Activated CD4-positive, alpha-beta T cell treated with anti-CD3 and anti-CD28 coated beads, Interleukin-2, amount 50 U/mL, for 48 hours (primary cell): Measurements from ENCODE around the gene FAM163B.
"Not testable (repeated sequence)": the region's sequence is repeated elsewhere in the genome, so short reads cannot be mapped to it uniquely, and the experiment has no call there.

Source experiments
- DNase-seq, 2 experiments: peaks; one replicate each; pipeline ENCODE4 v3.0.0-alpha.2; 2020

FAM163B gene

GRCh38 chr9:133639613-133640012 lies 30.4 kb upstream of the FAM163B start:
- no peak for DNase-seq

DNA sequence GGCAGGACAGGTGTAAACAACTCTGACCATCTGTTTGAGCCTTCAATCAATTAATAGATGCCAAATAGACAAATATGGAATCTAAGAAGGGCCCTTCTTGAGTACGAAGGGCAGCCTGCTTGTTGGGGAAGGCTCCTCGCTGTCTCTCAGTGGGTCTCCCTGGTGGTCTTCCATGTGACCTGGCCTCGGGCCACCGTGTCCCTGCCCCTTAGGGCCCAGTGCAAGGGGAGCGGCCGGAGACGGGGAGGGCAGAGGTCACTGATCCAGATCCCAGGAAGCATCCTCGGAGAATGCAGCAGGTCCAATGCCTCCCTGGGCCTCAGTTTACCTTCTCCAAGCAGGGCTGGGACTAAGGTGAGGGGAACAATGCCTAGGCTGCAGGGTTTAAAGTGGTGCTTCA lies 29.5 kb upstream of the FAM163B start:
- no peak for DNase-seq

DNA sequence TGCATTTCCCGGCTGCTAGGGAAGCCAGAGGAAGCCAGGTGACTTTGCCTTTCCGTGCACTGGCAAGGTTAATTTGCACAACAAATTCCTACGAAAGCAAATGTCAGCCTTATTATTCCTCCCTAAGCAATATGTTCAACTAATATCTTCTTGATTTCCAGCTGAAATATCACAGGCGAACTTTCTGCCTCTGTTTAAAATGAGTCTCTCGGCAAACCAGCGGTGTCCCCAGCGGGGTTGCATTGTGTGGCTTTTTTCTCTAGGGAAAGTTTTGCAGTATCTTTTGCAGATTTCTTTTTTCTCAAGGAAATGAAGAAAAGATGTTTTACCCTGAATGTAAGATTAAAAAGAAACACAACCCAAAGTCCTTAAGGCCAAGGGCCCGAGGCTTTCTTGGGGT lies 28.9 kb upstream of the FAM163B start:
- DNase-seq = no peak

DNA sequence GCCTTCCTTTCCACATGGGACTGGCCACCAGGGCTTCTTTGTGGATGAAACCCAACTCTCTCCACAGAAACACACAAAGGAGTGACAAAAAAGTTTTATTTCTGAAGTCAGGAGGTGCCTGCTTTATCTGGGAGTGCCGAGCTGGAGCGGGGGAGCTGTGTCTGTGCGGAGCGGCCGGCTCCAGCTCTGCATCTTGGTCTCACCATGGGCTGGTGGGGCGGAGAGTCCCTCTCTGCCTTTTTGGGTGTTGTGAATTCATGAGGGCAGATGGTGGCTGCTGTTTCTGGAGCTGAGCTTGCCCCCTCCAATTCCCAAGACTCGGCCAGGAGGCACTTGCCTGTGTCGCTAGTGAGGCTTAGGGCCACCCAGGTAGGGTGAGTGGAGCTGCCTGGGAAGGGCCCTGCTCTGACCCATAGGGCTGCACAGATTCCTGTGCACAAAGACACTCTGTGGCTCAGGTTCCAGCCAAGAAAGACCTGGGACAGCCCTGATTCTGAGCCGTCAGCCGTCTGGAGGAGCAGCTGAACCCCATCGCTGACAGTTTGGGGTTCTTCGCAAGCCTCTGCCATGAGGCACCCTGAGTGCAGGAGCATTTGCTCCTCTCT lies 28.4 kb upstream of the FAM163B start:
- DNase-seq = no peak

DNA sequence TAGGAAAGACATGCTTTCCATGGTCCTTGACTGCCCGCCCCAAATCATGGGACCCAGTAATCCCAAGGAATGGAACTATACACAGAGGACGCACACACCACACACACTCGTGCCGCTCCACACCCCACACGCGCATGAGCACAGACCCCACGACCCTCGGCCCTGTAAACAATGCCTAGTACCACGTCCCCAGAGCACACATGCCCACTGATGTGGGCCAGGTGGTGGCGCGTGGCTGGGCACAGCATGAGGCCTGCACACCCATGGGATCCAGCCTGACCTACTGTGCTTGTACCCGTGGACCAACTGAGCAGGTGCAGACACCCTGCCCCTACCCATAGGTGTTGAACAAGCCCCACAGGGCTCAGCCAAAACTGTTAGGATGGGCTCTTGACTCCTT lies 27.7 kb upstream of the FAM163B start:
- DNase-seq = no peak

GRCh38 chr9:133635533-133636531 lies 26.6 kb upstream of the FAM163B start, which contains the start of gene DBH:
DBH (plus strand) TSS chr9:133636363; CDS start chr9:133636372, 9 bp downstream.
- no peak for DNase-seq

DNA sequence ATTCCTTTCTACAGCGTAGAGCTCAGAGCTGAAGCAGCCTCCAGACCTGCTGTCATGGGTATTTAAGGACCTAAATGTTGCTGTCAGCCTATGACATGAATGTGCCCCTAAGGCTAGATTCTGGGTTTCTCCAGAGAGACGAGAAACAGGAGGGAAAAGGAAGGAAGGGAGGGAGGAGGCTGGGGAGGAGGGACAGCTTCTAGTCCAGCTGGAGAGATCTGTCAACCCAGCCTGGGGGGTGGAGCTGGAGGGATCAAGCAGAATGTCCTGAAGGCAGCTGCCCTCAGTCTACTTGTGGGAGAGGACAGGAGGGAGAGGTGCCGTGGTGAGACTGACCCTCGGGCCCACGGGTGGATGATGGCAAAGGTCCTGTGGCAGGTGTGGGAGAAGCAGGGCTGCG lies 25.9 kb upstream of the FAM163B start:
- no peak for DNase-seq

DNA sequence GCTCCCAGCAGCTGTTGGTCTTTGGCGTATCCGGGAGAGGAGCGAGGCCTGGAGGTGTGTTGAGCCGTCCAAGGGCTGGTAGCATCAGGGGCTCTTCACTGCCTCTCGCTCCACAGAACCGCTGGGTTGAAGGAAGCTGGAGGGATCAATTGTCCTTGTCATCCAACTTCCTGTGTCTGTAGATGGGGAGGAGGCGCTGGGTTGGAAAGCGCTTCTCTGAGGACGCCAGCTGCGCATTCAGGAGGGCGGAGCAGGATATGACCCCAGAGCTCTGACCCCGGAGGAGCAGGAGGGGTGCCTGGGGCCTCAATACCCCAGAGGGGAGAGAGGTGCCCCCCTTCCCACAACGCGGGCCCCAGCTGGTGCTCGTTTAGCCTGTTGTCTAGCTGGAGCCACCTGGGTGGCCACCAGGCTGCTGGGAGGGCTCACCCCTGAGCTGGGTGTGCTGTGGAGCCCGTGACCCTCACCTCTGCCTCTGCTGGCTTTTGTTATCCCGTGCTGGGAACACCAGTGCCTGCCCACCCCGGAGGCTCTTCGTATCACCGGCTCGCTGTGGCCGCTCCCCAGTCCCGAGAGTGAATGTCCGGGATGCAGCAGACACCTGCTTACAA lies 25.0 kb upstream of the FAM163B start:
- DNase-seq = no peak

DNA sequence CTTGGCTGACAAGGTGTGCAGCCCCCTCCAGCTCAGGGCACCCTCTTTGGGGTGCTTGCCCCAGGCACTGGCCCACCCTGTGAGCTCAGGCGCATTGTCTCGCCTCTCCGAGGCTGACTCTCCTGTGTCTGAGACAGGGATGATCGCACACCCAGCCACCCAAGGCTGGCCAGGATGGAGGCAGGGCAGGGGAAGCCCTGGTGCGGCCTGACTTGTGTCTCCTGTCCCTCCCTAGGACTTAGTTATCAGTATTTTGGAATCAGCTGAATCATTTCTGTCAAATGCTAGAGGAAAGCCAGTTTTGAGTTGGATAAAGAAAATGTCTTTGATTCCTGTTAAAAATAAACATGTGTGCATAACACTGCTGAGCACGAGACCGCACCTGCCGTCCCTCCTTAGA lies 24.5 kb upstream of the FAM163B start:
- no peak for DNase-seq

DNA sequence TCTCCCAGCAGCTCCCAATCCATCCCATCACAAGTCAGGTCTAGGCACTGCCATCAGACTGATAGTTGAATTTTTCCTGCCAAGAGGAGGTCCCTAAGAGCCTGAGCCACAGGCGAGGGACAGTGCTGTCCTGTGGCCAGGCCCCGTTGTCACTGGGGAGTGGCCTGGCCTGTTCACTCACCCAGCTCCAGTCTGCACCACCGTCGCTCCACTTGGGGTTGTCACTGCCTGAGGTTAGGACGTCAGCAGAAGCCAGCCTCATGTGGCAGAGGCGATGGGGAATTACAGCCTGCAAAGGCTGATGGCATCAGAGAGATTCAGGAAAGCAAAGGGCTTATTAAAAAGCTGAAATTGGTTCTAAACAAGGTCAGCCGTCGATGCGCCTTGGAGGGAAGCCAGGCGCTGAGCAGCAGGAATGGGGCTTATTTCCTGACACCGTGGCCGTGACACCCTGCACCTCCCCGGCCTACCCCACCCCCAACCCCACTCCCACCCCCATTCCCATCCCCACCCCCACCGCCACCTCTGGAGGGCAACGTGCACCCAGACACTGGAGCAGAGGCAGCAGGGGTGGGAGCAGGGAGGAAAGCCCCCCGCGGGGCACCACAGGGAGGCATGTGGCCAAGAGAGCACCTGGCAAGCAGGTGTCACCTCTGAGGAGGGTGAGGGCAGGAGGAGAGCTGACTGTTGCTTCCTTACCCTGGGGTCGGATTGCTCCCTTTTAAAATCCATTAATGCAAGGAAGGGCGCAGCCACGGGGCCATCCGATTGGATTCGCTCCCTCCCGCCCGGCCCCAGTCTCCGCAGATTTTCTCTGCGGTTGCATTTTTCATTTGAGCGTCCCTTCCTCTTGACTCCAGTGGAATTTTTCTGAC lies 23.9 kb upstream of the FAM163B start:
- DNase-seq = no peak

DNA sequence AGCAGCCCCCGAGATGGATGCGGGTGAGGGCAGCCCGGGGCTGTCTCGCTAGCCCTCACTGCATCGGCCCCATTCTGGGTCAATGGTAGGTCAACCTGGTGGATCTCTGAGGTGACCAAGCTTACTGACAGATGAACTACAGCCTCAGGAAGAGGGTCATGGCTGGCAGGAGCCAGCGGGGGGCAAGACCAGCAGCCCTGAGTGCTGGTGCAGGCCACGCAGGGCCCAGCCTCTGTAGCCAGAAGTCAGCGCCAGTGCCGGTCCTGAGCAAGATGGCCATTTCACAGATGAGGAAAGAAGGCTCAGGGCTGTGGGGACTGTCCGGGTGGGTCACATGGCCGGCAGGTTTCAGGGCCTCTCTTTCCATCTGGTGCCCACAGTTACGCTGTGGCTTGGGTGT lies 21.9 kb upstream of the FAM163B start:
- DNase-seq = no peak

DNA sequence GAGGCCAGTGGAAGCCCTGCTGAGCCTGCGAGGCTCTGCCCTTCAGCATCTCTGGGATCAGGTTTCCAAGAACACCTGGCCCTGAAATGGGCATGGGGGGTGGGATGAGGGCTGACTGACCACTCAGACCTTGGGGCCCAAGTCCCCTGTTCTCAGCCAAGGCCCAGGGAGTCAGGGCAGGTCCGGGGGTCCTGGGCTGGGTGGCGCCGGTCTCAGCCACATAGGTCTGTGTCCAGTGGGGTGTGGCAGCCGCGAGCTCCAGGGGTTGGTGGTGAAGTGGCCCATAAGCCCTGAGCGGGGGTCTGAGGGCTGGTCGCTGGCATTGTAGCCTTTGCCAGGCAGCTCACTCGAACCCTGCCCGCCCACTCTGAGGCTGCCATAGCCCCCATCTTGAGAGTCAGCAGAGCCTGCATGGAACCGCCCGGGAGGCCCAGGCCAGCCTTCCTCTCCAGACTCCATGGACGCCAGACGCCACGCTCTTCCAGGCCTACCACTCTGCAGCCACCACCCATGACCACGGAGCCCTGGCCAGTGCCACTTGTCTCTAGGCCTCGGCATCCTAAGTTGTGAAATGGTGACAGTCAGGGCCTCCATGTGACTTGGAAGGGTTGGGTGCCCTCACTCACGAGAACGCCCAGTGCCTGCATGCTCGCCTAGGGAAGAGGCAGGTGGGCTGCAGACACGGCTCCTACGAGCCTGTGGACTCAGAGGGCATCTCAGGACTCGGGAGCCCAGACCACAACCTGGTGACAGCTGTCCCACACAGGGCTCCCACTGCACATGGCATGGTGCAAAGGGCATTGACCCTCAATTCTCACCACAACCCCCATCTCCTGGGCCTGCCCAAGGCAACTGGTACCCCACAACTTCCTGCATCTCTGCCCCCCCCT lies 20.3 kb upstream of the FAM163B start:
- no peak for DNase-seq

DNA sequence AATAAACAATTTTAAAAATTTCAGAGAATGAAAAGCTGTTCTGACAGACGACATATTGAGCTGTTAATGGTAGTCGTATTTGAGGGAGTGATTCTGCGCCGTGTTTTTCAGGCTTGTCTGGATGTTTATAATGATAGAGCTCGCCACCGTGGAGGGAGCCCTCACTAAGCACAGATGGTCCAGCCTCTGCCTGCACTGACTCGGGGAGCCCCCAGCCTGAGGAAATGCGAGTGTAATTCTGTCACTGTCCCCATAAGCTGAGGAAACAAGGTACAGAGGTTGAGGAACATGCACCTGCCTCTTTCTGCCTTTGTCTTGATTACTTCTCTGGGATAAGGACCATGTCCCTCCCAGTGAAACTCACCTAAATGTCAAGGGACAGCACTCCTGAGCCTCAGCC lies 19.6 kb upstream of the FAM163B start:
- DNase-seq = no peak

- no peak for DNase-seq
Observed at GRCh38 chr9:133627341-133627740, 18.2 kb upstream of the FAM163B start.

- not testable (repeated sequence) for DNase-seq
Observed at GRCh38 chr9:133626008-133626407, 16.8 kb upstream of the FAM163B start.

GRCh38 chr9:133622555-133622954 lies 13.4 kb upstream of the FAM163B start:
- no peak for DNase-seq

DNA sequence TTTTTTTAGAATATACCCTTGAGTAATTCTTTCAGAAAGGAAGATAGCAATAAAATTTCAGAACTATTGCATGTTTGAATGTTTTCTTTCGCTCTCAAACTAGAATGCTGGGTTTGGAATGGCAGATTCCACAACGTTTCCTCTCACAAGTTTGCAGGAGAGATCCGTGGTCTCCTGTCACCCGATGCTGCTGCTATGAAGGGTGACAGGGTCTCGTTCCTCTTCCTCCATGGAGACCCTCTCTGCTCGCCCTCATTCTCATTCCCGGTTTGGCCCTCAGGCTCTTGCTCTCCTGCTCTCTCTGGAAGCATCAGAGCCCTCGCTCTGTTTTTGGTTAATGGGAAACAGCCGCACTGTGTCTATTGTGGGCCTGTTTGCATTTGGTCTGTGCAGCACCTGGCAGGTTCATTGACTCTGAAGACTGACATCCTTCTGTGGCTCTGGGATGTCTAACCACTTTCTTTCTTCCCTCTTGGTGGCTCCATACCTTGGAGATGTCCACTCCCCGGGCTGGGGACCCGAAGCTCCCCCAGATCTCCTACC lies 12.6 kb upstream of the FAM163B start:
- no peak for DNase-seq

DNA sequence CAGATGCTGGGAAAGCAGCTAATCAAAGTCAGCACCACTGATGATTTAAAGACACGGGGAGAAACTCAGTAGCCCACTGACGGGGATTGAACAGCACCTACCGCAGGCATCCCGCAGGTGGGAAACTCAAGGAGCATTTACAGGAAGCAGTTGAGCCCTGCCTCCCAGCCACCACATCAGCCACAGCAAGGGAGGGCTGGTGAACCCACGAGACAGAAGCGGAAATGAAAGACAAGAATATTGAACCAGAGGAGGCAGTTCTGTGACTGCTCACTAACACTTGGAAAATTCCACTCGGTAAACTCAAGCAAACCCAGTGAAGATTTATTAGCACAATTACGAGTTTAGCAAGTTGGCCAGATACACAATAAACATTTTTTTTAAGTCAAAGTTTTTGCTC lies 10.6 kb upstream of the FAM163B start:
- peak; percentile 50 to 56 for DNase-seq

DNA sequence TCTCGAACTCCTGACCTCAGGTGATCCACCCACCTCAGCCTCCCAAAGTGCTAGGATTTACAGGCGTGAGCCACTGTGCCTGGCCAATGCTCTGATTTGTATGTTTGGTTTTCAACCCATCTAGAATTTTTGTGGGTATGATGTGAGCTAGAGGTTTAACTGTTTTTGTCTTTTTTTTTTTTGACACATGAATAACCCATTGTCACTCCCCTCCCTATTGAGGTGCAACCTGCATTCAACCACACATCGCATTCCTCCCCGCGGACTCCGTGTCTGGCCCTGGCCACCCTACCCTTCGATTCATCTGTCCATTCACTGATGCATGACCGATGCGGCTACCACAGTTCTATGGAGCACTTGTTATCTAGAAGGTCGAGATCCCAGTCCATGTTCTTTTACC lies 9.5 kb upstream of the FAM163B start:
- no peak for DNase-seq

GRCh38 chr9:133616643-133617405 lies 7.6 kb upstream of the FAM163B start:
- no peak for DNase-seq
